22Rv1 (cell line): ENCODE measurements around the gene CD69.

Experiments
- CTCF ChIP-seq: fragments of 450-650 bp; IDR thresholded peaks from 2 replicates; pipeline ENCODE4 v1.5.1; 2017; ENCODE audit warnings: mild to moderate bottlenecking
- ZFX ChIP-seq: fragments of 450-650 bp; IDR thresholded peaks from 2 replicates; pipeline ENCODE4 v1.6.1; 2017; ENCODE audit warnings: antibody characterized with exemption, borderline replicate concordance

GRCh38 chr12:9731393-9731792 lies 29.3 kb downstream of the CD69 start:
- TF ChIP-seq CTCF: no peak
- TF ChIP-seq ZFX: no peak
